Mucosa of rectum (tissue), 2 donors: Measurements from ENCODE around the gene SLC35A5.
A peak's percentile ranks its signal among the peaks of the same experiment; 100 is the strongest.
"Not testable (repeated sequence)": the region's sequence is repeated elsewhere in the genome, so short reads cannot be mapped to it uniquely, and the experiment has no call there.

Experiments
- H3K27ac ChIP-seq, 2 donors: one replicate each; pipeline ENCODE4 v1.7.0; 2013; ENCODE audit warnings: inconsistent platforms in 2 of 2, low read depth in 2 of 2, low read length in 2 of 2
- H3K27me3 ChIP-seq, 2 donors: one replicate each; pipeline ENCODE4 v1.7.0; 2013; ENCODE audit warnings: low read length in 2 of 2; ENCODE audit not compliant: control insufficient read depth in 2 of 2, insufficient read depth in 2 of 2
- H3K36me3 ChIP-seq, 2 donors: one replicate each; pipeline ENCODE4 v1.7.0; 2013; ENCODE audit warnings: low read length in 2 of 2; ENCODE audit not compliant: control insufficient read depth in 2 of 2, insufficient read depth in 2 of 2
- H3K4me1 ChIP-seq, 2 donors: one replicate each; pipeline ENCODE4 v1.7.0; 2013; ENCODE audit warnings: low read length in 2 of 2, mild to moderate bottlenecking in 1 of 2; ENCODE audit not compliant: control insufficient read depth in 2 of 2, insufficient read depth in 2 of 2
- H3K4me3 ChIP-seq, 2 donors: one replicate each; pipeline ENCODE4 v1.7.0; 2013; ENCODE audit warnings: low read length in 2 of 2
- H3K9ac ChIP-seq, 2 donors: one replicate each; pipeline ENCODE4 v1.7.0; 2013; ENCODE audit warnings: low read length in 2 of 2, low read depth in 1 of 2, mild to moderate bottlenecking in 1 of 2
- H3K9me3 ChIP-seq, 2 donors: one replicate each; pipeline ENCODE4 v1.7.0; 2013; ENCODE audit warnings: low read length in 2 of 2; ENCODE audit not compliant: control insufficient read depth in 2 of 2
- donor health status: healthy.
- donor health status: Normal muscosa, but diverticular disease.

SLC35A5 gene, protein sequence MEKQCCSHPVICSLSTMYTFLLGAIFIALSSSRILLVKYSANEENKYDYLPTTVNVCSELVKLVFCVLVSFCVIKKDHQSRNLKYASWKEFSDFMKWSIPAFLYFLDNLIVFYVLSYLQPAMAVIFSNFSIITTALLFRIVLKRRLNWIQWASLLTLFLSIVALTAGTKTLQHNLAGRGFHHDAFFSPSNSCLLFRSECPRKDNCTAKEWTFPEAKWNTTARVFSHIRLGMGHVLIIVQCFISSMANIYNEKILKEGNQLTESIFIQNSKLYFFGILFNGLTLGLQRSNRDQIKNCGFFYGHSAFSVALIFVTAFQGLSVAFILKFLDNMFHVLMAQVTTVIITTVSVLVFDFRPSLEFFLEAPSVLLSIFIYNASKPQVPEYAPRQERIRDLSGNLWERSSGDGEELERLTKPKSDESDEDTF

DNA sequence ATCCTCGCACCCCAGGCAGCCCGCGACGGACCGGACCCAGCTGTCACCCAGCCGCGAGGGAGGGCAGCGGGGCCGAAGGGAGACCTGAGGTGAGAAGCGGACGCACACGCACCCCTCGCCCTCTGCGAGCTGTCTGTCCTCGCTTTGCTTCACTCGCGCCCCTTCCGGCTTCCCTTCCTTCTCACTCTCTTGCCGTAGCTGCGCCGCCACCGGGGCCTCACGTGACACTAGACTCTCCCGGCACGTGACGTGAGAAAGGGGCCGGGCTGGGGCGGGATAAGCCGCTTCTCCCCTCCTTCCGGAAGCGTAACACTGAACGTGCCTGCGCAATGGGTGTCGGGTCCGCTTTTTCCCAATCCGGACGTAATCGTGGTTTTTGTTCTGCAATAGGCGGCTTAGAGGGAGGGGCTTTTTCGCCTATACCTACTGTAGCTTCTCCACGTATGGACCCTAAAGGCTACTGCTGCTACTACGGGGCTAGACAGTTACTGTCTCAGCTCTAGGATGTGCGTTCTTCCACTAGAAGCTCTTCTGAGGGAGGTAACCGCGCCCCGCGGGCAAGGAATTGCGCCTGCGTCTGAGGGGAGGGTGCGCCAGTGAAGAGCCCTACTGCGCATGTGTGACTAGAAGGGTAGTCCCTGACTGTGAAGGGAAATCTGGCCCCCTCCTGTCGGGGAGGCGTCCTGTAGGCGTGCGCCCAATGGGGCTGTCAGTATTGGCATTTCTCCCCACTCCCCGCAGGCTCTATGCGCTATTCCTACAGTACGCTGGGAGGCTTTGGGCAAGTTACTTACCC lies at the start of gene SLC35A5, which contains the start of gene ATG3:
TSS of gene SLC35A5 (plus strand) at position 312 of the 796 bp plus-strand sequence. CDS start 1,359 bp downstream, outside the sequence.
TSS of gene ATG3 (minus strand) at position 229 of the 796 bp plus-strand sequence. CDS start 434 bp downstream, outside the sequence.
- H3K4me1 ChIP-seq: peaks cover 12 to 16% of the 10 kb centered on the region in 2 donors

GRCh38 chr3:112512320-112512719 lies 49.5 kb upstream of the SLC35A5 start:
- no peak overlapping the region for H3K4me3 ChIP-seq
- no peak overlapping the region for H3K27ac ChIP-seq
- H3K27me3 ChIP-seq: no peaks in the 10 kb centered on the region
- H3K4me1 ChIP-seq: no peaks in the 10 kb centered on the region
- no peaks in the 10 kb centered on the region for H3K36me3 ChIP-seq
- no peak overlapping the region for H3K9ac ChIP-seq
- no peaks in the 10 kb centered on the region for H3K9me3 ChIP-seq

More for the DNA sequence above, at the start of gene SLC35A5, which contains the start of gene ATG3:
- Histone ChIP-seq H3K27me3 (no peaks in the 10 kb centered on the region), H3K36me3 (peaks cover 0 to 6% of the 10 kb centered on the region in 2 donors), H3K4me3 (peak within 1 kb of the TSS; percentile 99 to 100), H3K9me3 (no peaks in the 10 kb centered on the region), H3K27ac (peak within 1 kb of the TSS; percentile 98 to 99), H3K9ac (peak within 1 kb of the TSS; percentile 95 to 99)

DNA sequence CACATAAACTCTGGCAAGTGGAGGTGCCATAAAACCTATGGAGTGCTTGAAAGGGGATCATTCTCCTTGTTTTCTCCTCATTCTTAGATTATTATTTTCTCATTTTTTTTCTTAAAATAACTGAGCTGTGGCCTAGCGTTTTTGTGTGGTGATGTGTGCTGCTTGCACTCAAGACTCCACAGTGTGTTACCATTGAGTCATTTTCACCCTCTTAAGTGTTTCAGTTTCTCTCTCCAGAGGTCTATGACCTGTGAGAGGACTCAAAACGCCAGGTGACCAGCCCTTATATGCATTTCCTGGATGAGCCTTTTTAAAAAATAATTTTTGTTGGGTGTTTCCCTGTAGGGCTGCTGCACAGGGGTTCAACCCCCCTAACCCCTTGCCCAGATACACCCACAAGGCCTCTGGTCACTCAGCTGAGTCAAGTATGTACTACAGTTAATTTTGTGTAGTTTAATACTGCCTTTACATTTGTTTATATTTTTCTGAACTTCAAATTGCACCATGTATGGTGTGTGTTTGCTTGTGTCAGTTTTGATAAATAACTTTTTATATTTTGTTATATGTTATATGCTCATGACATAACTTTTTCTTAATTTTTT lies 47.2 kb upstream of the SLC35A5 start:
- no peak overlapping the region for H3K4me3 ChIP-seq
- H3K27me3 ChIP-seq: no peaks in the 10 kb centered on the region
- no peaks in the 10 kb centered on the region for H3K9me3 ChIP-seq
- H3K36me3 ChIP-seq: no peaks in the 10 kb centered on the region
- H3K4me1 ChIP-seq: no peaks in the 10 kb centered on the region
- no peak overlapping the region for H3K9ac ChIP-seq
- no peak overlapping the region for H3K27ac ChIP-seq

- H3K27ac ChIP-seq, H3K36me3 ChIP-seq, H3K4me3 ChIP-seq, H3K9ac ChIP-seq, H3K4me1 ChIP-seq, H3K9me3 ChIP-seq, H3K27me3 ChIP-seq: not testable (repeated sequence)
These were observed 42.9 kb upstream of the SLC35A5 start for GRCh38 chr3:112518970-112519369.

DNA sequence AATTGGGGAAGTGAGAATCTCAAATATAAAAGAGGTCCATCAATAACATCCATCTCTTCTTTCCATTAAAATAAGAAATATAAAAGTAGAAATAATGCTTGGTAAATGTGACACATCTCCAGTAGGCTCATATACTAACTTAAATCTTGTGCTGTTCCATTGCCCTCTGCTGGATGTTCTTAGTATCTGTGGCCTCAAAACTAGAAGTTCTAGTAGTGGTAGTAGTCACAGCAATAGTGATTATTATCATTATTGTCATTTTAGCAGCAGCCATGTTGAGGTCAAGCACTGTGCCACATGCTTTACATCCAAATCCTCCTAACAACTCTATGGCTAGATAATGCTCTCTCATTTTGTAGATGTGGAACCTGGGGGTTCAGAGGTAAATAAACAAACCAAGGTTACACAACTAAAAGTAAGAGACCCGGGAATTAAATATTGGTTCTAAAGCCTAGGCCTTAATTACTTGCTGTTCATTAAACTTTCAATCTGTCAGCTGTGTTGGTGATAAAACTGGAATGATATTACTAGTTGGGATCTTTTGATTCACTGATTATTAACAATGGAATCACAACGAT lies 42.3 kb upstream of the SLC35A5 start:
- Histone ChIP-seq H3K27me3 (no peaks in the 10 kb centered on the region), H3K4me1 (no peaks in the 10 kb centered on the region), H3K4me3 (no peak overlapping the region), H3K36me3 (no peaks in the 10 kb centered on the region), H3K9ac (no peak overlapping the region), H3K27ac (no peak overlapping the region), H3K9me3 (no peaks in the 10 kb centered on the region)

- H3K9me3 ChIP-seq, H3K27me3 ChIP-seq, H3K27ac ChIP-seq, H3K9ac ChIP-seq, H3K4me3 ChIP-seq, H3K4me1 ChIP-seq: not testable (repeated sequence)
- peaks cover 4 to 10% of the 10 kb centered on the region in 2 donors for H3K36me3 ChIP-seq
These were observed 37.7 kb upstream of the SLC35A5 start for GRCh38 chr3:112524127-112524526.

DNA sequence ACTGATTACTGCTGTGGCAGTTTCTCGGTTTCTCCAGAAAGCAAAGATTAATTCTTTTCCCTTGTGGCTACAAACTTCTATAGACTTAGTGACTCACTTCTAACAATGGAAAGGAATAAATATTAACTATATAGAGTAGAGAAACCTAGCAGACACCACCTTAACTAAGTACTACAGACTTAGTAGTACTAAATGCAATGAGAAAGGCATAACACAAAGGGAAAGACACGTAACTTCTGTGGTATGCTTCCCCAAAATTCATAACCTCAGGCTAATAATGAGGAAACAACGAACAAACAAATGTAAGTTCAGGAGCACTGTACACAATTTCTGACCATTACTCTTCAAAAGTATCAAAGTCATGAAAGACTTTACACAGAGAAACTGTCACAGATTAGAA lies 31.3 kb upstream of the SLC35A5 start:
- H3K9ac ChIP-seq: no peak overlapping the region
- H3K4me3 ChIP-seq: no peak overlapping the region
- H3K9me3 ChIP-seq: no peaks in the 10 kb centered on the region
- H3K36me3 ChIP-seq: peaks cover 28 to 32% of the 10 kb centered on the region in 2 donors
- no peak overlapping the region for H3K27ac ChIP-seq
- H3K27me3 ChIP-seq: no peaks in the 10 kb centered on the region
- no peaks in the 10 kb centered on the region for H3K4me1 ChIP-seq

DNA sequence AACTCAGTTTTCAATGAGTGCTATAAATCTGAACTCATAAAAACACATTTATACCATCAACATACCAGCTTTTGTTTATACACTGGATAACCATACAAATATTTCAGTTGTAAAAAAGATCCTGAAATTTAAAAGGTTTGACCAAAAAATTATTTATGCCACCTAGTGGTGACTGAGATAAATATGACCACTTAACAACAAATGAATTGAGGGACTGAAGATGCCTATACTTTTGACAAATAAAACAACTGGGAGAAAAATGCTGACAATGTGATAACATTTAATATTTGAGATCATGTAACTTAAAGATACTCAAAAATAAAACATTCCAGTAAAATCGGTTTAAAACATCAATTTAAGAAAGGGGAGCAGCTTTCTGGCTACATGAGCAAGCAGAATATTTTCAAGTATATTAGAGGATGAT lies 30.5 kb upstream of the SLC35A5 start:
- Histone ChIP-seq H3K9ac (no peak overlapping the region), H3K27me3 (no peaks in the 10 kb centered on the region), H3K4me3 (no peak overlapping the region), H3K36me3 (peaks cover 36 to 38% of the 10 kb centered on the region in 2 donors), H3K27ac (no peak overlapping the region), H3K9me3 (no peaks in the 10 kb centered on the region), H3K4me1 (no peaks in the 10 kb centered on the region)

DNA sequence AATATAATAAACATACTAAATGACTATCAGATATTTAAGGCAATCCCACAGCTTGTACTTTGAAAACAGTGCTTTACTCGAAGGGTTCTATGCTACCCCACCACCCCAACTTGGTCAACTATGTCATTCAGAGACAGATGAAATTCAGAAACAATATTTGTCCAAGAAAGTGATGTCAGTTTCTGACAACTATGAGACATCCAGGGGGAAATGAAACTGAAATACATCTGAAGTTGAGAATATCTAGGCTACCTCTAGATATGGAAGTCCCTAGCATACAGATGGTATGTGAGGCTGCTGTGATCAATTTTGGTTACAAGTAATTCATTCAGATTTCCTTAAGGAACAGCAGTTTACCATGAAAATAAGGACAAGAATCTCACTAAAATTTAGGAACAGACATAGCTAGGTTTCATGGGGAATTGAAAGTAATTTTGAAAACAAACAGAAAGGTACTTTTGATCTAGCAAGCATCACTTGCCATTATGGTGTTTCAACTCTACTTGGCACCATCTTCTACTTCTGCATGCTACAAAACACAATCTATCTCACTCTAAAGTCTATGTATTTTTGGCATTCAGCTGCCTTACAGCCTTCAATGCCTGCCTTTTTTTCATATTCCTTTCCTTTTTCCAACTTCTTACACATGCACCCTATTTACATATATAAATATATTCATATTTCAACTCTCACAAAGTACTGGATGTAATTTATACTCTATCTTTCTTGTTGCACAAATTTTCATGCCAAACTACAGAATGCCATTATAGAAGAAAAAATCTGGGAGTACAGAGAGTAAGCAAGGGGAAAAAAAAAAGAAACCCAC lies 21.8 kb upstream of the SLC35A5 start:
- no peaks in the 10 kb centered on the region for H3K9me3 ChIP-seq
- H3K36me3 ChIP-seq: peaks cover 33 to 39% of the 10 kb centered on the region in 2 donors
- H3K4me3 ChIP-seq: no peak overlapping the region

More for the DNA sequence above, 21.8 kb upstream of the SLC35A5 start:
- no peak overlapping the region for H3K9ac ChIP-seq
- no peaks in the 10 kb centered on the region for H3K4me1 ChIP-seq
- no peak overlapping the region for H3K27ac ChIP-seq
- H3K27me3 ChIP-seq: no peaks in the 10 kb centered on the region
